ENCODE measurements around the gene CCNJ. TPM values are rescaled to one million over a fixed set of nuclear protein-coding genes. Genes with fewer than 3 reads are reported as not detected.
A peak's percentile ranks its signal among the peaks of the same experiment; 100 is the strongest.

The CCNJ gene
- total and polyA plus RNA-seq, 9 of the 15 experiments (the other 6 are each of a cell fraction or from before 2014, with no cell fraction given) = 0.69 to 15.7 (median 9.2) TPM

DNA sequence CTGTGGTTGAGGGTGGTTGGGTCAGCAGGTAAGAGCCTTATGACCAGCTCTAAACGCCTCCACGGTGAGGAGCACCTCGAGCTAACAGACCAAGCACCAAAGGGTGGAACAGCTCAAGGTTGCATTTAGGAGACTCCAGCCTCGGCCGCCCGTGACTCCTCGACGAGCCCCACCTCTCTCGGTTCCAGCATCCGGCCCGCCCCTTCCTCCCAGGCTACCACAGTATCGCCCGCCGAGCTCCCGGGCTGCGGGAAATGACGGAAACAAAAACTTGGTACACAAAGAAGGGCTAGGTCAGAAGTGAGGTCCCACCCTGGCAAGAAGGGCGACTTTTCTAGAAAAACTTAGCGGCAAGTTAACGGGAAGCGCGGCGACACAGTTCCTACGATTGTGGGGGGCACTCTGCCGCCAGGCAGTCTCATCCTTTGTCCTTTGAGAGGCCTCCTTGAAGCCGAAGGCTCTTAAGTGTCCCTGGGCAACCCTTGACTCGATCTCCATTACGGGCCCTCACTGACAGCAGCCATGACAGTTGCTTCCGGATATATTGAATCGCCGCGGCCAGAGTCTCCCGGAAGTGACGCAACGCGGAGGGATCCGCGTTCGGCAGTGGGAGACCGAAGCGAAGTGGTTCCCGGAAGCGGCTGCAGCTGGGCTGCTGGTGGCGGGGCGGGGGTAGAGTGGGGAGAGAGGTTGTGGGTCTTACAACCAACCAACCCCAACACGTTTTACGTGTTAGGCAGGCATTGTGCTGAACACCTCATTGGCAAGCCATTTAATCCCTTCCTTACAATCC is 46.5 kb downstream of the CCNJ start (continued):
- TF ChIP-seq PHB2 (IDR thresholded peaks at IDR 0.05; ENCODE audit: low read depth) (no peak), NFE2L1 (tag; IDR thresholded peaks at IDR 0.05; ENCODE audit: borderline replicate concordance, low read depth) (no peak), NUFIP1 (IDR thresholded peaks at IDR 0.05; ENCODE audit: partially characterized antibody) (no peak), FOXP1 (CRISPR knock-in tag; IDR thresholded peaks at IDR 0.05) (peak; percentile 82; the same call in 1 of the 2 replicates), SAFB2 (IDR thresholded peaks at IDR 0.05; ENCODE audit: borderline replicate concordance, low read depth, low read length, severe bottlenecking) (no peak), ZNF583 (CRISPR knock-in tag; IDR thresholded peaks at IDR 0.05) (no peak), ZNF561 (CRISPR knock-in tag; conservative IDR thresholded peaks at IDR 0.05) (no peak), CEBPG (CRISPR knock-in tag; IDR thresholded peaks at IDR 0.05) (peak; percentile 88), CEBPG (tag; conservative IDR thresholded peaks at IDR 0.05 in 1 of 2, IDR thresholded peaks at IDR 0.05 in 1 of 2) (peak; percentile 86 to 93), FOS (IDR thresholded peaks at IDR 0.05; ENCODE audit: extremely low read depth, insufficient read length) (no peak), DNMT1 (IDR thresholded peaks at IDR 0.05) (no peak), EHMT2 (IDR thresholded peaks at IDR 0.05) (no peak), SRSF7 (optimal IDR thresholded peaks at IDR 0.05; ENCODE audit: low read depth, low read length) (no peak), ZNF263 (CRISPR knock-in tag; IDR thresholded peaks at IDR 0.05; ENCODE audit: borderline replicate concordance) (peak; percentile 59; the same call in 1 of the 2 replicates)
- TF ChIP-seq, protein P1, sequence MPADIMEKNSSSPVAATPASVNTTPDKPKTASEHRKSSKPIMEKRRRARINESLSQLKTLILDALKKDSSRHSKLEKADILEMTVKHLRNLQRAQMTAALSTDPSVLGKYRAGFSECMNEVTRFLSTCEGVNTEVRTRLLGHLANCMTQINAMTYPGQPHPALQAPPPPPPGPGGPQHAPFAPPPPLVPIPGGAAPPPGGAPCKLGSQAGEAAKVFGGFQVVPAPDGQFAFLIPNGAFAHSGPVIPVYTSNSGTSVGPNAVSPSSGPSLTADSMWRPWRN (IDR thresholded peaks at IDR 0.05; ENCODE audit: low read depth) = no peak
- TF ChIP-seq, protein P2, sequence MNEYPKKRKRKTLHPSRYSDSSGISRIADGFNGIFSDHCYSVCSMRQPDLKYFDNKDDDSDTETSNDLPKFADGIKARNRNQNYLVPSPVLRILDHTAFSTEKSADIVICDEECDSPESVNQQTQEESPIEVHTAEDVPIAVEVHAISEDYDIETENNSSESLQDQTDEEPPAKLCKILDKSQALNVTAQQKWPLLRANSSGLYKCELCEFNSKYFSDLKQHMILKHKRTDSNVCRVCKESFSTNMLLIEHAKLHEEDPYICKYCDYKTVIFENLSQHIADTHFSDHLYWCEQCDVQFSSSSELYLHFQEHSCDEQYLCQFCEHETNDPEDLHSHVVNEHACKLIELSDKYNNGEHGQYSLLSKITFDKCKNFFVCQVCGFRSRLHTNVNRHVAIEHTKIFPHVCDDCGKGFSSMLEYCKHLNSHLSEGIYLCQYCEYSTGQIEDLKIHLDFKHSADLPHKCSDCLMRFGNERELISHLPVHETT (CRISPR knock-in tag; conservative IDR thresholded peaks at IDR 0.05 in 1 of 2, IDR thresholded peaks at IDR 0.05 in 1 of 2) = peak in 1 of 2 experiments; percentile 58; a peak in 1 of 4 replicates
- TF ChIP-seq, protein P3, sequence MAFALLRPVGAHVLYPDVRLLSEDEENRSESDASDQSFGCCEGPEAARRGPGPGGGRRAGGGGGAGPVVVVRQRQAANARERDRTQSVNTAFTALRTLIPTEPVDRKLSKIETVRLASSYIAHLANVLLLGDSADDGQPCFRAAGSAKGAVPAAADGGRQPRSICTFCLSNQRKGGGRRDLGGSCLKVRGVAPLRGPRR (CRISPR knock-in tag; IDR thresholded peaks at IDR 0.05) = no peak
- TF ChIP-seq, protein P4, sequence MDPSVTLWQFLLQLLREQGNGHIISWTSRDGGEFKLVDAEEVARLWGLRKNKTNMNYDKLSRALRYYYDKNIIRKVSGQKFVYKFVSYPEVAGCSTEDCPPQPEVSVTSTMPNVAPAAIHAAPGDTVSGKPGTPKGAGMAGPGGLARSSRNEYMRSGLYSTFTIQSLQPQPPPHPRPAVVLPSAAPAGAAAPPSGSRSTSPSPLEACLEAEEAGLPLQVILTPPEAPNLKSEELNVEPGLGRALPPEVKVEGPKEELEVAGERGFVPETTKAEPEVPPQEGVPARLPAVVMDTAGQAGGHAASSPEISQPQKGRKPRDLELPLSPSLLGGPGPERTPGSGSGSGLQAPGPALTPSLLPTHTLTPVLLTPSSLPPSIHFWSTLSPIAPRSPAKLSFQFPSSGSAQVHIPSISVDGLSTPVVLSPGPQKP (CRISPR knock-in tag; IDR thresholded peaks at IDR 0.05) = no peak
- TF ChIP-seq, protein P5, sequence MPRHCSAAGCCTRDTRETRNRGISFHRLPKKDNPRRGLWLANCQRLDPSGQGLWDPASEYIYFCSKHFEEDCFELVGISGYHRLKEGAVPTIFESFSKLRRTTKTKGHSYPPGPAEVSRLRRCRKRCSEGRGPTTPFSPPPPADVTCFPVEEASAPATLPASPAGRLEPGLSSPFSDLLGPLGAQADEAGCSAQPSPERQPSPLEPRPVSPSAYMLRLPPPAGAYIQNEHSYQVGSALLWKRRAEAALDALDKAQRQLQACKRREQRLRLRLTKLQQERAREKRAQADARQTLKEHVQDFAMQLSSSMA (CRISPR knock-in tag; IDR thresholded peaks at IDR 0.05) = no peak; the same call in 1 of the 2 replicates
- TF ChIP-seq, protein P6, sequence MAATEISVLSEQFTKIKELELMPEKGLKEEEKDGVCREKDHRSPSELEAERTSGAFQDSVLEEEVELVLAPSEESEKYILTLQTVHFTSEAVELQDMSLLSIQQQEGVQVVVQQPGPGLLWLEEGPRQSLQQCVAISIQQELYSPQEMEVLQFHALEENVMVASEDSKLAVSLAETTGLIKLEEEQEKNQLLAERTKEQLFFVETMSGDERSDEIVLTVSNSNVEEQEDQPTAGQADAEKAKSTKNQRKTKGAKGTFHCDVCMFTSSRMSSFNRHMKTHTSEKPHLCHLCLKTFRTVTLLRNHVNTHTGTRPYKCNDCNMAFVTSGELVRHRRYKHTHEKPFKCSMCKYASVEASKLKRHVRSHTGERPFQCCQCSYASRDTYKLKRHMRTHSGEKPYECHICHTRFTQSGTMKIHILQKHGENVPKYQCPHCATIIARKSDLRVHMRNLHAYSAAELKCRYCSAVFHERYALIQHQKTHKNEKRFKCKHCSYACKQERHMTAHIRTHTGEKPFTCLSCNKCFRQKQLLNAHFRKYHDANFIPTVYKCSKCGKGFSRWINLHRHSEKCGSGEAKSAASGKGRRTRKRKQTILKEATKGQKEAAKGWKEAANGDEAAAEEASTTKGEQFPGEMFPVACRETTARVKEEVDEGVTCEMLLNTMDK (IDR thresholded peaks at IDR 0.05; ENCODE audit: borderline replicate concordance, insufficient read depth, low read depth, low read length, poor library complexity, severe bottlenecking) = no peak

Data from K562 (cell line).